Left colon (tissue), 2 donors: ENCODE measurements around the gene AGBL1. TPM values are rescaled to one million over a fixed set of nuclear protein-coding genes. Genes with fewer than 3 reads are reported as not detected.

Experiments
- ATAC-seq: fragments of 200-7000 bp; cut with Tn5 transposase; one replicate; pipeline ENCODE4 v1.9.1; 2020; ENCODE audit warnings: mild to moderate bottlenecking, moderate library complexity
- DNase-seq, 2 donors: peaks; one replicate each; pipeline ENCODE4 v3.0.0-alpha.2; 2020
- intact Hi-C, 2 donors: fragments of 100-400 bp; cut with DNase I in 1 of 2; cut with micrococcal nuclease in 1 of 2; formaldehyde crosslinking; loops; one replicate each; pipeline versions ENCODE4 v1.11.2 to v1.14.0; 2022; cut with DNase I, micrococcal nuclease
- long read RNA-seq: library from polyadenylated mRNA; unstranded; transcript quantifications from one replicate; pipeline ENCODE4 v2.0.0, GENCODE V29; 2021
- total RNA-seq, 2 donors: library from RNA; stranded (reverse); fragmentation: NEBNext Ultra II Directional; extraction: Animal tissue kit (Norgen Biotek cat#: 25700); gene quantifications; one replicate each; pipeline ENCODE4 v1.2.1, GENCODE V29; 2021
- donor health status: DM: no; HTN: no; CAD: no.
- donor health status: DM: yes; HTN: yes; CAD: no.

The AGBL1 gene
- total RNA-seq = under 1 TPM; 0.22 to 0.34 TPM
- long read RNA-seq, partial matches to known transcripts = 0 of 1 reads
- long read RNA-seq, other reads (novel, unspliced or antisense) = 1 of 1 reads

GRCh38 chr15:86079508-86080266 lies at the start of gene AGBL1:
AGBL1 (plus strand) TSS chr15:86079871.
- DNase-seq = no peak
- intact Hi-C loops = no loop called here
- no peak for ATAC-seq

- DNase-seq = no peak
- intact Hi-C loops = no loop called here
- peak; percentile 93 for ATAC-seq
Measured at GRCh38 chr15:86034904-86035303, 44.8 kb upstream of the AGBL1 start.

DNA sequence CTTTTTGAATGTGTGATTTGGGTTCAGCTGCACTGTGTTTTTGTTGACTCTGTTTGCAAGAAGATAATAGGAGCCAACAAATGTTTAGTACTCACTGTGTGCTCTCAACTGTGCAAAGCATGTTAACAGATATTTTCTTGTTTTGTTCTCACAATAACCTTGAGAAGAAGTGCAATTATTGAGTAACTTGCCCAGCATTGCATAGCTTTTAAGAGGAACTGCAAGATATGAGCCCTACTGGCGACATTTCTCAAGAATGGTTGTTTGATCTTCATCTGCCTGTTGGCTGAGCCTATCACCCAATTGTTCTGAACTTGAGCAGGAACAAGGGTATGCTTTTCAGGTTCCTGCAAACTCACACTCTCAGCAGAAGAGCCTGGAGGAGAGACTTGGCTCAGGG lies 43.4 kb upstream of the AGBL1 start:
- DNase-seq (no peak), ATAC-seq (no peak)
- intact Hi-C loops = no loop called here

DNA sequence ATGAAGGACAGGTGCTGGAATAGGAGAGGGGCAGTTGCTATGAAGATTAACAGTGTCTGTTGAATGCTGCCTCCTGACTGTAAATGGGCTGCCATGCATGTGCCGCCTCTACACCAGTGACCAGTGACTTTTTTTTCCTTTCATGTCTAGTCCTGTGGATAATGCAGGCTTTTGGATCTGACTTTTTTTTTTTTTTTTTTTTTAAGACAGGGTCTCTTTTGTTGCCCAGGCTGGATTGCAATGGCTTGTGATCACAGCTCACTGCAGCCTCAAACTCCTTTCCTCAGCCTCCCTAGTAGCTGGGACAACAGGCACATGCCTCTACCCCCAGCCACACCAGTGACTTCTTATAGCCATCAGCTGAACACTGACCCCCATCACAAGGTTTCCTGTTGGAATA lies 41.2 kb upstream of the AGBL1 start:
- intact Hi-C loops = no loop called here
- ATAC-seq = no peak

DNA sequence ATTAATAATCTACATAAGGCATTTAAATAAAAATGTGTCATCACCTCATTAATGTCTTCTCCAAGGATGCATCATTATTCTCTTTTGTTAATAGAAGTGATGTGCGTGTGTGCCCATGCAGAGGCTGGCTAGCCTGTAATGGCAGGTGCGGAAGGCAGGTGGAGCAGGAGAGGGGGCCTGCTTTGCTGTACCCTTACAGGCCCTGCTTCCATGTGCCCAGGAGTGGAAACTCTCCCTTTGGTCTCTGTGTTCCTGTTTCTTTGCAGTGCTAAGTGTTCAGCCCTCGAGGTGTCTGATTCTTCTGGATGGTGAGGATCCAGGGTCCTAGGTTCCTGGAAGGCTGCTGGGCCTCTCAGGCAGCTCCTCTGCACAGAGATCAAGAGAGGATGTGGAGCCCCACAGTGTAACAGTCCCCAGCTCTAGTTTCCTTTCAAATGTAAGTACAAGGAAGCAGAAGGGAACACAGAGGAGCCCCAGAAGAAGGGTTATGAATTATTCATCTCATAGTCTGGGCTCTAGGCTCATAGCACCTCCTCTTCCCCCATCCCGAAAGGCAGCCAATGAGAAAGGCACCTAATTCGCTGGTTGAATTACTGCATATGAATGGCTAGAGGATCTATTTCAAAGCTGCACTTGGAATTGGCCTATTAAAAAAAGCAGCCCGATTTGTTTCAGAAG lies 39.2 kb upstream of the AGBL1 start:
- ATAC-seq (no peak), DNase-seq (no peak)
- intact Hi-C loops = no loop called here

More for the DNA sequence above, 41.2 kb upstream of the AGBL1 start:
- no peak for DNase-seq

- no peak for ATAC-seq
- intact Hi-C loops = no loop called here
- no peak for DNase-seq
Measured at GRCh38 chr15:86041399-86041798, 38.3 kb upstream of the AGBL1 start.

GRCh38 chr15:86042226-86042625 lies 37.4 kb upstream of the AGBL1 start:
- intact Hi-C loops = no loop called here
- ATAC-seq (no peak), DNase-seq (no peak)

DNA sequence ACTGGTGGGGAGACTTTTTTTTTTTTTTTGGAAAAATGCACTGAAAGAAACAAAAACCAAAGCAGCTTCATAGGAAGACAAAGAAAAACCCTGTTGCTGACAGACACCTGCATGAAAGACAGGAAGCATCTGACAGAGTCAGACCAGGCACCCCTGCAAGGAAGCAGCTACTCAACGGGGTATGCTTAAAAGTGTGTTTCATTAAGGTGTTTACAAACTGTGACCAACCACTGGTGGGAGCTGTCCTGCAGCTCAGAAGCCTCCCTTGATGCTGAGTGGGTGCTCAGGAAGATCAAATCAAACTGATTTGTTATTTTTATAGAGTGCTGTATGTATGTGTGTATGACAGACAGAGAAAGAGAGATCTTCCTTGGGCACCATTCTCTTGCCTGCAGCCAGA lies 34.7 kb upstream of the AGBL1 start:
- DNase-seq (no peak), ATAC-seq (no peak)
- intact Hi-C loops = no loop called here

DNA sequence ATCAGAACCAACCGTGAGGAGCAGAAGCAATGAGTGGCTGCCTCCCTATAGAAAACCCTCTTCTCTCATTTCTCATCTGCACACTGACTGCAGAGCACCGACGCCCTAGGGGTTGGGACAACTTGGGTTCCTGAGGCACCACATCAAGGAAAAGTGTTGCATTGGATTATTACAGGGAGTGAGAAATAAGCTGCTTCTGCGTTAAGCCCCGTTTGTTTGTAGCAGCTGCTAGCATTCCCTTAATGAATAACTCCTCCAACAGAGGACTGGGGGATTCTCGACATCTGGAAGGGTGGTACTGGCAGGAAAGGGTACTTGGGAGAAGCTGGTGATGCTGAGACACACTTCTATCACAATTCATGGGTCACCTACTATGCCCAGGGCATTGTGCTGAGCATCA lies 25.3 kb upstream of the AGBL1 start:
- ATAC-seq (no peak), DNase-seq (no peak)
- intact Hi-C loops = no loop called here

GRCh38 chr15:86055688-86056087 lies 24.0 kb upstream of the AGBL1 start:
- DNase-seq = no peak
- intact Hi-C loops = no loop called here
- ATAC-seq = peak; percentile 52

DNA sequence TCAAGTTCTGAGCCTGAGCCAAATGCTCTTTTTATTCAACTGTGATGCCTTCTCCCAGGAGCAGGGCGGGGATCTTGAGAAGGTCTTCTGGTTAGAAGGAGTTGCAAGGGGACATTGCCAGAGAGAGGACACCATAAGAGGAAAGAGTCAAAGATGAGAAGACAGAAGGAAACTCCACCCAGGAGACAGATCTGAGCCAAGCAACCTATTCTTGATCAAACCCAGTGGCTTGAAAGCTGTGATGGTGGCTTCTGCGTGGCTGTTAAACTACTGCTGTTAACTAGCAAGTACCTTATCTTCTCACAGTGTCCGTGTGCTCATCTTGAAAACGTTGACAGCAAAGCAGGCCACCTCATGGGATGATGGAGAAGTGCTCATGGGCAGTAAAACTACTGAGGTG lies 19.8 kb upstream of the AGBL1 start:
- ATAC-seq = no peak

DNA sequence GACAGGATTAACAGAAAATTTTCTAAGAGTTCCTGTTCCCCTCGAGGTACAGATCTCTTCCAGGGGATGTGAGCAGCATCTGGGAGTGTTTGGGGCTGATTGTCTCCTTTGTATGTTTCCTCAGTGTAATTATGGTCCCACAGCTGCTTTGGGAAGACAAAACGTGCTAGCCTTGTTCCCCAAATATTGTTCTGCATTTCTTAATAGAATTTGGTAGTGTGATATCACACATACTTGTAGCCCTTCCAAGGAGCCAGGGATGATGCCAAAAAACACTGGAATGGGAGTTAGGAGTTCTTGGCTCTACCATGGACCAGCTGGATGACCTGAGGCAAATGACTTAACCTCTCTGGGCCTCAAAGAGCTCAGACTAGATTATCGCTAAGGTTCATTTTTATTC lies 19.0 kb upstream of the AGBL1 start:
- intact Hi-C loops = no loop called here

More for the DNA sequence above, 19.8 kb upstream of the AGBL1 start:
- intact Hi-C loops = no loop called here
- DNase-seq = no peak

GRCh38 chr15:86061581-86061980 lies 18.1 kb upstream of the AGBL1 start:
- intact Hi-C loops = no loop called here
- ATAC-seq (no peak), DNase-seq (no peak)

More for the DNA sequence above, 19.0 kb upstream of the AGBL1 start:
- ATAC-seq = no peak
- DNase-seq = no peak

DNA sequence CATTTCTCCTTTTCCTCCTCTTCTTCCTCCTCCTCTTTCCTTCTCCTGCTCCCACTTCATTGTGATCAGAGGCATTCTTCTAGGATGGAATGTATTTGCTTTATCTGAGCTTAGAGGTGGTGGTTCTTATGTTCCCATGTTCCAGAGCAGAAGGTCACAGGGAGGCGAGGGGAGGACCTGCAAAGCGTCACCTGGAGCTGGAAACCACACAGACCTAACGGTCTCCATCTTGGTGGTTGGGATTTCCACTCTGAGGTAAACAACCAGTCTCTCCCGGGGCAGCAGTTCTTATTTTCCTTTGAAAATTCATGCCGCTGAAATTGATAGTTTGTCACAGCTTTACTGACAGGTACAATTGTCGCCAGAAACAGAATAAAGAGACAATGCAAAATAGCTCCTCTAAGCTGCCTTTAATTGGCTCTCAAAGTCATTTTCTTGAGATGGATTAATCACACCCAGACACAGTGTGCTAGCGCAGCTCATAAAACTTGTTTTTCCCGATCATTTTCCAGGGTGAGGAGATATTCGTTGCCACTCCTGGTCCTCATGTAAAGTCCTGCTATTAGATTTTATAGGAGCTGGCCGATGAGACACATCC lies 16.9 kb upstream of the AGBL1 start:
- no peak for ATAC-seq
- intact Hi-C loops = no loop called here
- DNase-seq = no peak

DNA sequence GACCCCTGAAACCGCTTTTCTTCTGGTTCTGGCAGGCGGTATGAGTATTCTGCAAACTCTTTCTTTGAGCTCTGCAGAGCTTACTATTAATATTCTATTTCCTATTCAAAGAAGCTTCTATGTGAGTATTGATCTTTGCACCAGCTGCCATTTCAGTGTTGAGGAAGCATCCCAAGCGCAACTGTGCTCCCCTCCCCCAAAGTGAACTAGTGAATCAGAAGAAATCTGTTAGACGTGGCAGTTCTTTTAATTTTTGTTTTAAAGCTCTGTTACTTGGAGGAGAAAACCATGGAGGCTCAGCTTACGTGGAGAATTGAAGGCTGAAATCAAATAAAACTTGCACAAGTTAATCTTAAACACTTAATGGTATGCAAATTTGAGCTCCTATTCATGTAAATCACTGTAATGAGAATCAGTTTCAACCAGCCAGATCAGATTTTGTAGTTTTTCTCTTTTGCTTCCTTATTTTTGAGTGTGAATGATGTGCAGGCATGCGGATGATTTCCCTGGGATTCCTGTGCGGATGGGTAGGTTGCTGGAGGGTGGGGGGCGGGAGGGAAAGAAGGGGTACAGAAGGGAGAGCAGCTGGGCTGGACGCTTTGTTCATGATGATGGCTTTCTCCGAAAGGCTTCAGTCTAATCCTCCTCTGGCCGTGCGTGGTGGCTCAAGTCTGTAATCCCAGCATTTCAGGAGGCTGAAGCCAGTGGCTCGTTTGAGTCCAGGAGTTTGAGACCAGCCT lies 16.1 kb upstream of the AGBL1 start:
- DNase-seq (no peak), ATAC-seq (no peak)
- intact Hi-C loops = no loop called here

GRCh38 chr15:86064326-86064725 lies 15.3 kb upstream of the AGBL1 start:
- ATAC-seq (no peak), DNase-seq (no peak)
- intact Hi-C loops = no loop called here

- DNase-seq = no peak
- intact Hi-C loops = no loop called here
- ATAC-seq = no peak
Measured at GRCh38 chr15:86066174-86066834, 13.4 kb upstream of the AGBL1 start.

- ATAC-seq (no peak), DNase-seq (no peak)
- intact Hi-C loops = no loop called here
Measured at GRCh38 chr15:86073281-86073680, 6.4 kb upstream of the AGBL1 start.

GRCh38 chr15:86076468-86076867 lies 3.2 kb upstream of the AGBL1 start:
- intact Hi-C loops = no loop called here
- DNase-seq = no peak
- no peak for ATAC-seq
